Kasumi-1 (cell line): Measurements from ENCODE around the gene TBC1D22A.
"Not testable (repeated sequence)": the region's sequence is repeated elsewhere in the genome, so short reads cannot be mapped to it uniquely, and the experiment has no call there.

Source experiments
- DNase-seq, 2 experiments: peaks; one replicate each; lab custom pipeline; 2025; lab: John Stamatoyannopoulos, UW

Gene TBC1D22A

GRCh38 chr22:47157093-47157420 is 394.6 kb downstream of the TBC1D22A start:
- no peak for DNase-seq

GRCh38 chr22:47157486-47158270 is 395.2 kb downstream of the TBC1D22A start:
- no peak for DNase-seq

GRCh38 chr22:47158457-47158856 is 396.0 kb downstream of the TBC1D22A start:
- no peak for DNase-seq

- DNase-seq, result no peak
Measured at GRCh38 chr22:47159592-47159991, 397.1 kb downstream of the TBC1D22A start.

GRCh38 chr22:47160141-47160541 is 397.7 kb downstream of the TBC1D22A start:
- no peak for DNase-seq

GRCh38 chr22:47160781-47161520 is 398.5 kb downstream of the TBC1D22A start:
- DNase-seq, result no peak

- no peak for DNase-seq
Measured at GRCh38 chr22:47161631-47162030, 399.2 kb downstream of the TBC1D22A start.

- no peak for DNase-seq
Measured at GRCh38 chr22:47162865-47163264, 400.4 kb downstream of the TBC1D22A start.

- no peak for DNase-seq
Measured at GRCh38 chr22:47163481-47163855, 401.0 kb downstream of the TBC1D22A start.

- no peak for DNase-seq
Measured at GRCh38 chr22:47163856-47164513, 401.5 kb downstream of the TBC1D22A start.

GRCh38 chr22:47164514-47165337 is 402.3 kb downstream of the TBC1D22A start:
- no peak for DNase-seq

GRCh38 chr22:47165338-47166032 is 403.0 kb downstream of the TBC1D22A start:
- DNase-seq, result no peak

GRCh38 chr22:47166033-47166404 is 403.6 kb downstream of the TBC1D22A start:
- no peak for DNase-seq

GRCh38 chr22:47166446-47167016 is 404.1 kb downstream of the TBC1D22A start:
- no peak for DNase-seq

GRCh38 chr22:47167056-47167455 is 404.6 kb downstream of the TBC1D22A start:
- DNase-seq, result no peak

- DNase-seq, result not testable (repeated sequence)
Measured at GRCh38 chr22:47167921-47168320, 405.5 kb downstream of the TBC1D22A start.

GRCh38 chr22:47168441-47168840 is 406.0 kb downstream of the TBC1D22A start:
- no peak for DNase-seq

GRCh38 chr22:47168900-47169800 is 406.7 kb downstream of the TBC1D22A start:
- peak in 1 of 2 experiments; percentile 7 for DNase-seq

- DNase-seq, result no peak
Measured at GRCh38 chr22:47169801-47170140, 407.3 kb downstream of the TBC1D22A start.
